DMS153 treated with DMSO at 0.1 percent for 48 hours (cell line): ENCODE measurements around the gene NEURL1.

Experiments
- DNase-seq: peaks from one replicate; lab custom pipeline; 2025; ENCODE audit not compliant: unreplicated experiment; lab: John Stamatoyannopoulos, UW

NEURL1 gene

DNA sequence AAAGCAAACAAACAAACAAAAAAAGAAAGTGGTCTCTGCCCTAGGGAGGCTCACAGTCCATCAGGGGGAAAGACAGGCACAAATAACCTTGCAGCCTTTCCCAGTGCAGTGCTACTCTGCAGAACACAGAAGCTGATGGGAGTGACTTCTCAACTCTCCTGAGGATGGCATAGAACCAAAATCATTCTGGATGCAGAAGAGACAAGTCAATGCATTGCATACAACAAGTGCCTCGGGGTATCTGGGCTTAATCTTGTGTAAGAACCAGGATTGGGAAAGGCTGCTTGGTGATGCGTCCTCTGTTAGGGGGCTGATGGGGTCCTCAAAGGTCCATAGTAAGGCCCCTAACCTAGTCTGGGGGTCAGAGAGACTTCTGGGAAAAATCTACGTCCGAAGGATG is 68.9 kb downstream of the NEURL1 start:
- no peak for DNase-seq

DNA sequence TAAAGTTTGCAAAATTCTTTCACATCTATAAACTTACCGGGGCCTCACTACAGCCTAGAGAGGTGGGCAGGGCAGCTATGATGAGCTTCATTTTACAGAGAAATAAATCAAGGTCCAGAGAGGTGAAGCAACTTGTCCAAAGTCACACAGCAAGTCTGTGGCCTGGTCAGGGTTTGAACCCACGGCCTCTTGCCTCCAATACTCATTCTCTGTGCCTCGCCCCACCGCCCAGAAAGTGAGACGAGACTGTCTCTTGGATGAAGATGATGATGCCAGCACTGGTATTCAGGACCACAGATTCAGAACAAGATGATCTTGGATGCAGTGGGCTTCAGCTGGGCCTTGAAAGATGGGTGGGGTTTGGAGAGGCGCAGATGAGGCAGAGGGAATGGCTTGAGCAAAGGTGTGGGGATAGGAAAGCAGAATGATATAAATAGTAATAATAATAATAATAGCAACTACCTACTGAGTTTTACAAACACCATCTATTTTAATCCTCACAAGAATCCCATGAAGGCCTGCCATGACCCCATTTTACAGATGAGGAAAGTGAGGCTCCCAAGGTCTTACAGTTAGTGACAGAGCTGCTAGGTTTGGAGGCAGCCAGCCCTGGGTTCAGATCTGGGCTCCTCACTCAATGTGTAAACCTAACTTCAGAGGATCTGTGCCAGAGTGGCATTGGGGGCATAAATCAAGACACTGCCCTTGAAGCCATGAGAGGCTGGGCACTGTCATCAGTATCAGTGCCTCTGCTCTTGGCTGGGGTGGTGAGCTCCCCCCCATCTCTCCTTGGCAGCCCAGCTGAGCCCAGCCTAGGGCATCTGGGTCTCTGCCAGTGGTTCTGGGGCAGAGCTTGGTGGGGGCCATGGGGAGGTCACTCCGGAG is 70.0 kb downstream of the NEURL1 start:
- no peak for DNase-seq

DNA sequence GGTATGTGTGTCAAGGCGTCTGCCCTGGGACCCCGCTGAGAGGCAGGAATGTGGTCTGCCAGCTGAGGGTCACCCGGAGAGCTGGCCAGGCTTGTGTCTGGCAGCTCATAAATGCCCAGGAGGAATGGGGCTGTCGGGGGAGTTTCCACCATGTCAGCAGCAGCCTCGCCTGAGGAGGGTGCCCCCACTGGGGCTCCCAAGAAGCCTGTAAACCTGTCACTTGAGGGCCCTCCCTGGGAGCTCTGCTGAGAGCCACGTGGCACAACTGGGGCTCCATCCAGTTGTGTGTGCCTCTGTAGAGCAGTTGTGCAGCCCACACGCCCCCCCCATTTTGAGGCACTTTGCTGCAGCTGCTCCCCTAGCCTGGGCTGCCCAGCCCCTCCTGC is 70.6 kb downstream of the NEURL1 start:
- no peak for DNase-seq

- DNase-seq = no peak
Observed at GRCh38 chr10:103564776-103565520, 71.4 kb downstream of the NEURL1 start.

DNA sequence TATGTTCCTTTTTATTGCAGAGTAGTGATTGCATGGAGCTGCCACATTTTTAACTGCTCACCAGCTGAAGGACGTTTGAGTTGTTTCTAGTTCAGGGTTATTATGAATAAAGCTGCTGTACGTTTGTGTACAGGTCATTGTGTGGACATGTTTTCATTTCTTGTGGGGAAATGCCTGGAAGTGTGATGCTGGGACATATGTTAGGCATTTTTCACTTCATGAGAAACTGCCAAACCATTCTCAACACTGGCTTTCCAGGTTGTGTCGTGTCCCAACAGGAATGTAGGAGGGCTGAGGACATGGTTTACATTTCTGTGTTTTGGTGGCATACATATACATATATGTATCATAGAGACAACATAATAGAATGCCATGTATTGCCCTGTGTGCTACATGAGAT is 73.0 kb downstream of the NEURL1 start:
- no peak for DNase-seq

- no peak for DNase-seq
Observed at GRCh38 chr10:103568505-103568904, 75.0 kb downstream of the NEURL1 start.

DNA sequence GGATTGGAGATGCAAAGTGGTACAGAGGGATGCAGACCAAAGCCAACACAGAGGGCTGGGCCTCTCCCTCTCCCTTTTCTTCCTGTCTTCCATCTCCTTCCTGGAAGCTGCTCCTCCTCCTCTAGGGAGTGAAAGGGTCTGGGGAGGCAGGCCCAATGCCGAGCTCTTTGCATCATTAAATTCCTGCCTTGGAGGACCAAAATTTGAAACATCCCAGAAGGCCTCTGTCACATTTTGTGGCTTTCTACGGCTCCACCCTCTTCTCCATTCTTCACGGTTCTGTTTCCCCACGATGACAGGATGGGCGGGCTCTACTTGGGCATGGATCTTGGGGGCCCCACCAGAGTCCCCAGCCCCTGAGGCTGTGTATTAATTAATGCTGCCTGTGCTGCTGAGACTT is 76.4 kb downstream of the NEURL1 start:
- DNase-seq = no peak

- DNase-seq = no peak
Observed at GRCh38 chr10:103570844-103571655, 77.5 kb downstream of the NEURL1 start.

- no peak for DNase-seq
Observed at GRCh38 chr10:103571656-103571975, 78.1 kb downstream of the NEURL1 start.

- DNase-seq = no peak
Observed at GRCh38 chr10:103572347-103573204, 79.1 kb downstream of the NEURL1 start.

DNA sequence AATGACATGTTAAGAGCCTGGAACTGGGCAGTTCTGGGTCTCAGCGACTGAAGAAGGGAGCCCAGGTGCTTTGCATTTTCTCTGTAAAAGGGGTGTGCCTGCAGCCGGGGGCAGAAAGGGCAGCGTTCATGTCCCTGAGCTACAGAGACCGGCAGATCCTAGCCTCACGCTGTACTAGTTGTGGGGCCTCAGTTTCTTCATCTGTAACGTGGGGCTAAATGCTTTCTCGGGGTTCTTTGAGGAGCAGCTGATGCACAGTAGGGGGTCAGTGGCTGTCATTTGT is 79.6 kb downstream of the NEURL1 start:
- DNase-seq = no peak

DNA sequence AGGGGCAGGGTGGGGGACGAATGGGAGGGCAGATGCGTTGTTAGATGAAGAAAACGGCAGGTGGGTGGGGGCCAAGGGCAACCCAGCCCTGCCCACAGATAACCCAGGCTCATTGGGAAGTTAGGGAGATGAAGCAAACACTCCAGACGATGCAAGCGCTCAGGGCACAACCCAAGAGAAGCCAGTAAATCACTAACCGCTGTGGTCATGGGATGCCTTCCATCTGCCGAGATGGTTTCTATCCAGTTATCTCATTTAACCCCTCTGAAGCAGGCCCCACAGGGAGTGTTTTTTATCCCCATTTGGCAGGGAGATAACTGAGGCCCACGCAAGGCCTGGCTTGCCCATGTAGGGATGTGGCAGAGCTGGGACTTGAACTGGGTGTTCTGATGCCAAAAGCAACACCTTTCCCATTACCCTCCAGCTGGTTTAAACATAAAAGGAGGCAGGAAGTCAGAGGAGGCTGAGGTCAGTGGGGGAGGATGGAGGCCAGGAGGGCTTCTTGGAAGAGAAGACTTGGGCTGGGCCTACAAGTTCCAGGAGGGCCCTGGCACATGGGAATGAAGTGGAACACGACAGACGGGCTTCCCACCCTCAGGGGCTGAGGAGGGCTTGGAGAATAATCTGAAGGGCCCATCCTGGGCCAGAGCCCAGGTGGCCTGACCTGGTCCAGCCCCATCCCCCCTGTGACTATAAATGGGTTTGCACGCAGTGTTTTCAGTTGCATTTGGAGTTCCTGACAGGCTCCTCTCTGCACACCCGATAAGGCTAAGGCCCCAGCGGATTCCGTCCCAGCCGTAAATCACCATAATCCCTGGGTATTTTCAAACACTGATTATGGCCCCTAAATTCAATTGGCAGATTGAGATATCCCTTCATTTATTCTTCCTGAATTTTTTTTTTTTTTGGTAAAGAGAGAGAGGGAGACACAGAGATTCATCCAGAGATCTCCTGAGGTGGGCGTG is 80.9 kb downstream of the NEURL1 start:
- no peak for DNase-seq

- DNase-seq = no peak
Observed at GRCh38 chr10:103575416-103576075, 82.0 kb downstream of the NEURL1 start.

GRCh38 chr10:103576076-103576471 is 82.6 kb downstream of the NEURL1 start:
- no peak for DNase-seq

- DNase-seq = peak; percentile 45
Observed at GRCh38 chr10:103576862-103577261, 83.4 kb downstream of the NEURL1 start.

GRCh38 chr10:103578782-103579382 is 85.4 kb downstream of the NEURL1 start:
- peak; percentile 32 for DNase-seq

- DNase-seq = no peak
Observed at GRCh38 chr10:103580011-103580410, 86.5 kb downstream of the NEURL1 start.

- DNase-seq = no peak
Observed at GRCh38 chr10:103580430-103580829, 86.9 kb downstream of the NEURL1 start.

- no peak for DNase-seq
Observed at GRCh38 chr10:103581499-103581898, 88.0 kb downstream of the NEURL1 start.
